ENCODE results near the gene RMRP. TPM values are rescaled to one million over a fixed set of nuclear protein-coding genes. Genes with fewer than 3 reads are reported as not detected.

The RMRP gene
- total RNA-seq, 2 donors from 2014 or later: 17,358 to 20,060 TPM

- WGBS, 2 experiments (ENCODE audit: insufficient coverage in 1 of 2, insufficient read length in 1 of 2): 16 to 21% methylated on average over 20 to 51 of the region's 51 CpGs
- no peaks in the 10 kb centered on the region for H3K9me3 Mint-ChIP-seq
Measured at GRCh38 chr9:35675732-35676392, 18.0 kb upstream of the RMRP start.

GRCh38 chr9:35675204-35675603, 17.4 kb upstream of the RMRP start:
- Mint-ChIP-seq H3K4me1 (peaks cover 5% of the 10 kb centered on the region), H3K9me3 (no peaks in the 10 kb centered on the region), H3K4me3 (peak overlapping the region; percentile 68), H3K27ac (peak overlapping the region; percentile 44), H3K27me3 (ENCODE audit: insufficient read depth) (peaks cover 24% of the 10 kb centered on the region), H3K36me3 (ENCODE audit: low read depth) (no peaks in the 10 kb centered on the region)
- TF ChIP-seq CTCF (conservative IDR thresholded peaks at IDR 0.05): no peak
- H3K36me3 ChIP-seq (ENCODE audit: control insufficient read depth, insufficient read depth, low read length): no peaks in the 10 kb centered on the region
- no peak overlapping the region for H3K9ac ChIP-seq (ENCODE audit: extremely low read depth, low read length, poor library complexity, severe bottlenecking)
- 48 to 63% methylated on average over 13 of the region's 13 CpGs for WGBS, 2 experiments (ENCODE audit: insufficient coverage in 1 of 2, insufficient read length in 1 of 2)
- H3K27ac ChIP-seq (ENCODE audit: low read depth, low read length): no peak overlapping the region
- peaks cover 18% of the 10 kb centered on the region for H3K27me3 ChIP-seq (ENCODE audit: control insufficient read depth, insufficient read depth, low read length, poor library complexity, severe bottlenecking)
- no peaks in the 10 kb centered on the region for H3K4me1 ChIP-seq (ENCODE audit: control insufficient read depth, insufficient read depth, low read length)
- DNase-seq: no peak
- peak overlapping the region; percentile 70 for H3K4me3 ChIP-seq (ENCODE audit: low read length)
- H3K9me3 ChIP-seq (ENCODE audit: control insufficient read depth, low read length): no peaks in the 10 kb centered on the region

More at GRCh38 chr9:35675732-35676392, 18.0 kb upstream of the RMRP start:
- peak; percentile 39 for TF ChIP-seq CTCF (conservative IDR thresholded peaks at IDR 0.05)
- peaks cover 12% of the 10 kb centered on the region for H3K4me1 Mint-ChIP-seq
- H3K4me3 Mint-ChIP-seq: peak overlapping the region; percentile 68
- Histone ChIP-seq H3K9me3 (ENCODE audit: control insufficient read depth, low read length) (no peaks in the 10 kb centered on the region), H3K9ac (ENCODE audit: extremely low read depth, low read length, poor library complexity, severe bottlenecking) (no peak overlapping the region), H3K36me3 (ENCODE audit: control insufficient read depth, insufficient read depth, low read length) (no peaks in the 10 kb centered on the region), H3K4me1 (ENCODE audit: control insufficient read depth, insufficient read depth, low read length) (peaks cover 5% of the 10 kb centered on the region), H3K4me3 (ENCODE audit: low read length) (peak overlapping the region; percentile 70), H3K27ac (ENCODE audit: low read depth, low read length) (no peak overlapping the region), H3K27me3 (ENCODE audit: control insufficient read depth, insufficient read depth, low read length, poor library complexity, severe bottlenecking) (peaks cover 18% of the 10 kb centered on the region)
- peak; percentile 95 for DNase-seq
- H3K27me3 Mint-ChIP-seq (ENCODE audit: insufficient read depth): peaks cover 24% of the 10 kb centered on the region
- H3K36me3 Mint-ChIP-seq (ENCODE audit: low read depth): no peaks in the 10 kb centered on the region
- H3K27ac Mint-ChIP-seq: peak overlapping the region; percentile 61

GRCh38 chr9:35674025-35674361, 16.2 kb upstream of the RMRP start:
- H3K27me3 Mint-ChIP-seq (ENCODE audit: insufficient read depth): peaks cover 24% of the 10 kb centered on the region
- H3K4me3 ChIP-seq (ENCODE audit: low read length): no peak overlapping the region
- H3K4me3 Mint-ChIP-seq: no peak overlapping the region
- peaks cover 9% of the 10 kb centered on the region for H3K4me1 Mint-ChIP-seq
- no peaks in the 10 kb centered on the region for H3K36me3 Mint-ChIP-seq (ENCODE audit: low read depth)
- no peak for TF ChIP-seq CTCF (conservative IDR thresholded peaks at IDR 0.05)
- peaks cover 18% of the 10 kb centered on the region for H3K27me3 ChIP-seq (ENCODE audit: control insufficient read depth, insufficient read depth, low read length, poor library complexity, severe bottlenecking)
- 85 to 100% methylated on average over 1 to 3 of the region's 3 CpGs for WGBS, 2 experiments (ENCODE audit: insufficient coverage in 1 of 2, insufficient read length in 1 of 2)
- H3K27ac Mint-ChIP-seq: no peak overlapping the region
- H3K9ac ChIP-seq (ENCODE audit: extremely low read depth, low read length, poor library complexity, severe bottlenecking): no peak overlapping the region
- no peaks in the 10 kb centered on the region for H3K9me3 Mint-ChIP-seq
- no peaks in the 10 kb centered on the region for H3K4me1 ChIP-seq (ENCODE audit: control insufficient read depth, insufficient read depth, low read length)
- H3K9me3 ChIP-seq (ENCODE audit: control insufficient read depth, low read length): no peaks in the 10 kb centered on the region
- no peak for DNase-seq
- no peak overlapping the region for H3K27ac ChIP-seq (ENCODE audit: low read depth, low read length)
- H3K36me3 ChIP-seq (ENCODE audit: control insufficient read depth, insufficient read depth, low read length): no peaks in the 10 kb centered on the region

Measured in endodermal cell (in vitro differentiated cells).